ENCODE results near the gene KDM5B.
"Not testable (repeated sequence)": the region's sequence is repeated elsewhere in the genome, so short reads cannot be mapped to it uniquely, and the experiment has no call there.

The KDM5B gene

GRCh38 chr1:202807926-202808757 lies at the start of gene KDM5B:
TSS of gene KDM5B (minus strand) at chr1:202808421. CDS start at chr1:202808305, 116 bp downstream.
- DNase-seq: peak; percentile 36

GRCh38 chr1:202857136-202857610 lies 49.0 kb upstream of the KDM5B start:
- no peak for DNase-seq

GRCh38 chr1:202856014-202856413 lies 47.8 kb upstream of the KDM5B start:
- no peak for DNase-seq

GRCh38 chr1:202854787-202855186 lies 46.6 kb upstream of the KDM5B start:
- no peak for DNase-seq

GRCh38 chr1:202852163-202852904 lies 44.1 kb upstream of the KDM5B start:
- no peak for DNase-seq

- no peak for DNase-seq
These were observed 42.6 kb upstream of the KDM5B start for GRCh38 chr1:202850593-202851362.

- no peak for DNase-seq
These were observed 39.9 kb upstream of the KDM5B start for GRCh38 chr1:202848191-202848542.

GRCh38 chr1:202844935-202845334 lies 36.7 kb upstream of the KDM5B start:
- DNase-seq: no peak

GRCh38 chr1:202844259-202844658 lies 36.0 kb upstream of the KDM5B start:
- no peak for DNase-seq

- no peak for DNase-seq
These were observed 34.9 kb upstream of the KDM5B start for GRCh38 chr1:202843081-202843480.

GRCh38 chr1:202837746-202838262 lies 29.6 kb upstream of the KDM5B start:
- no peak for DNase-seq

GRCh38 chr1:202836623-202837403 lies 28.6 kb upstream of the KDM5B start:
- no peak for DNase-seq

- DNase-seq: no peak
These were observed 27.4 kb upstream of the KDM5B start for GRCh38 chr1:202835548-202836072.

GRCh38 chr1:202834771-202835547 lies 26.7 kb upstream of the KDM5B start:
- no peak for DNase-seq

- DNase-seq: no peak
These were observed 23.7 kb upstream of the KDM5B start for GRCh38 chr1:202831906-202832305.

- not testable (repeated sequence) for DNase-seq
These were observed 21.0 kb upstream of the KDM5B start for GRCh38 chr1:202829223-202829622.

- no peak for DNase-seq
These were observed 17.5 kb upstream of the KDM5B start for GRCh38 chr1:202825748-202826147.

GRCh38 chr1:202821467-202821866 lies 13.2 kb upstream of the KDM5B start:
- no peak for DNase-seq

GRCh38 chr1:202818819-202819218 lies 10.6 kb upstream of the KDM5B start:
- DNase-seq: no peak

GRCh38 chr1:202815120-202815519 lies 6.9 kb upstream of the KDM5B start:
- no peak for DNase-seq

All from NCI-H1417 treated with DMSO at 0.1 percent for 48 hours (cell line).